NT2/D1 (cell line): ENCODE results near the gene BACH2.

Experiments
- SUZ12 ChIP-seq: IDR thresholded peaks from 2 replicates; pipeline ENCODE4 v1.6.1; 2011; ENCODE audit not compliant: insufficient read length, insufficient read depth; ENCODE audit errors: extremely low read depth
- YY1 ChIP-seq: IDR thresholded peaks from 2 replicates; pipeline ENCODE4 v1.6.1; 2011; ENCODE audit not compliant: insufficient read length, insufficient read depth
- ZNF274 ChIP-seq: IDR thresholded peaks from 2 replicates; pipeline ENCODE4 v1.6.1; 2011; ENCODE audit warnings: mild to moderate bottlenecking, low read depth, low read length

- TF ChIP-seq ZNF274 (no peak), YY1 (no peak), SUZ12 (no peak)
Observed at GRCh38 chr6:89916136-89916920, 380.3 kb downstream of the BACH2 start.
